GM12878 (cell line): ENCODE measurements around the gene PLAGL1. TPM values are rescaled to one million over a fixed set of nuclear protein-coding genes. Genes with fewer than 3 reads are reported as not detected.

Experiments used
- ATAC-seq: fragments of 200-7000 bp; cut with Tn5 transposase; 3 replicates; pipeline ENCODE4 v1.9.1; 2020; ENCODE audit warnings: mild to moderate bottlenecking, moderate library complexity
- BruUV-seq: library from RNA; stranded (reverse); fragments of 400-500 nt; replicated peaks from 2 replicates; lab custom pipeline; 2021; lab: Mats Ljungman, UMichigan
- CTCF ChIA-PET: fragments of 300-600 bp; sonication (Branson Sonifier 250); formaldehyde crosslinking; extraction: SDS; loops from one replicate; lab custom pipeline; 2021; ENCODE audit warnings: inconsistent platforms; lab: Yijun Ruan, JAX
- POLR2A ChIA-PET: fragments of 350-600 bp; formaldehyde crosslinking; extraction: SDS; loops from one replicate; lab custom pipeline; 2021; ENCODE audit warnings: inconsistent platforms; lab: Charles Lee
- RAD21 ChIA-PET: fragments of 300-600 bp; sonication (Branson Sonifier 250); formaldehyde crosslinking; loops from one replicate; lab custom pipeline; 2023; ENCODE audit warnings: antibody characterized with exemption; ENCODE audit not compliant: unreplicated experiment; lab: Charles Lee
- SMC1A ChIA-PET: fragments of 300-600 bp; sonication (Branson Sonifier 250); formaldehyde crosslinking; loops from one replicate; lab custom pipeline; 2023; ENCODE audit not compliant: unreplicated experiment, uncharacterized antibody; lab: Charles Lee
- DNase-seq: peaks from one replicate; pipeline ENCODE4 v3.0.0-alpha.2; 2011; ENCODE audit warnings: low read depth, low spot score
- FAIRE-seq: peaks from 3 replicates; lab custom pipeline; 2011; peaks lifted over from hg19 to GRCh38; lab: Jason Lieb, UNC
- H2AFZ ChIP-seq: 2 replicates; pipeline ENCODE4 v1.6.0; 2011; ENCODE audit warnings: low read depth, low read length, control low read depth; ENCODE audit not compliant: control insufficient read depth
- H3K27ac ChIP-seq: 2 replicates; pipeline ENCODE4 v1.5.1; 2011; ENCODE audit warnings: control low read depth; ENCODE audit not compliant: control insufficient read depth, insufficient read depth
- H3K27me3 ChIP-seq, 2 experiments: replicated peaks in 1 of 2; 2 replicates each; pipeline versions ENCODE4 v1.6.0 to v1.6.1; 2011; ENCODE audit warnings: low read length in 1 of 2; ENCODE audit not compliant: control insufficient read depth in 2 of 2, insufficient read depth in 2 of 2
- H3K36me3 ChIP-seq, 2 experiments: 2 replicates each; pipeline ENCODE4 v1.5.1; 2011; ENCODE audit warnings: low read length in 1 of 2; ENCODE audit not compliant: control insufficient read depth in 2 of 2, insufficient read depth in 2 of 2
- H3K4me1 ChIP-seq: 2 replicates; pipeline ENCODE4 v1.6.1; 2011; ENCODE audit warnings: mild to moderate bottlenecking, low read length, moderate library complexity, mixed read lengths; ENCODE audit not compliant: control insufficient read depth, insufficient read depth
- H3K4me2 ChIP-seq: 2 replicates; pipeline ENCODE4 v1.6.0; 2011; ENCODE audit warnings: control low read depth; ENCODE audit not compliant: control insufficient read depth, insufficient read depth
- H3K4me3 ChIP-seq: fragments of 200-600 bp; sonication (generic); 2 replicates; pipeline ENCODE4 v1.5.1; 2016
- H3K79me2 ChIP-seq: 2 replicates; pipeline ENCODE4 v1.6.0; 2011; ENCODE audit warnings: low read length; ENCODE audit not compliant: control insufficient read depth, insufficient read depth
- H3K9ac ChIP-seq: 2 replicates; pipeline ENCODE4 v1.8.0; 2011; ENCODE audit warnings: low read length, control low read depth, mixed read lengths; ENCODE audit not compliant: control insufficient read depth, insufficient read depth
- H3K9me3 ChIP-seq: replicated peaks from 3 replicates; pipeline ENCODE4 v1.5.1; 2011; ENCODE audit warnings: mild to moderate bottlenecking, low read length; ENCODE audit not compliant: control insufficient read depth, insufficient read depth
- H4K20me1 ChIP-seq: 2 replicates; pipeline ENCODE4 v1.6.0; 2011; ENCODE audit not compliant: control insufficient read depth, insufficient read depth
- CREB1 ChIP-seq: IDR thresholded peaks from 2 replicates; pipeline ENCODE4 v1.6.1; 2012; ENCODE audit warnings: low read depth, mild to moderate bottlenecking, inconsistent platforms
- ETV6 ChIP-seq, 2 experiments: fragments of 450-650 bp in 1 of 2; IDR thresholded peaks in 1 of 2; conservative IDR thresholded peaks in 1 of 2; 2 replicates each; pipeline ENCODE4 v1.6.1; 2014; ENCODE audit warnings: antibody characterized with exemption in 1 of 2, borderline replicate concordance in 1 of 2, low read depth in 1 of 2, mild to moderate bottlenecking in 1 of 2, moderate library complexity in 1 of 2
- HDAC2 ChIP-seq: fragments of 200-600 bp; sonication (generic); IDR thresholded peaks from 2 replicates; pipeline ENCODE4 v1.6.1; 2017
- IKZF2 ChIP-seq, 2 experiments: fragments of 450-650 bp; IDR thresholded peaks; 2 replicates each; pipeline ENCODE4 v1.6.1; 2017; ENCODE audit warnings: mild to moderate bottlenecking in 2 of 2, moderate library complexity in 2 of 2
- NBN ChIP-seq: fragments of 450-650 bp; IDR thresholded peaks from 2 replicates; pipeline ENCODE4 v1.6.1; 2016
- SMC3 ChIP-seq: IDR thresholded peaks from 2 replicates; pipeline ENCODE4 v1.6.1; 2011; ENCODE audit warnings: low read length, improper control_type of control experiment, borderline replicate concordance
- TAF1 ChIP-seq: IDR thresholded peaks from 2 replicates; pipeline ENCODE4 v1.6.1; 2011; ENCODE audit warnings: mild to moderate bottlenecking, low read depth, low read length, borderline replicate concordance
- WGBS: methylation state at CpG from one replicate; pipeline ENCODE4 v1.1.6; 2016; ENCODE audit warnings: low lambda C conversion rate; ENCODE audit not compliant: insufficient replicate concordance, insufficient coverage; ENCODE audit errors: missing lambda C conversion rate; 5-methylcytosine and 5-hydroxymethylcytosine counted together
- in situ Hi-C: fragments of 300-500 bp; cut with MboI; formaldehyde crosslinking; loops from 9 replicates; pipeline ENCODE4 v1.14.3; 2018; ENCODE audit warnings: mixed read lengths
- intact Hi-C: fragments of 100-400 bp; cut with micrococcal nuclease; formaldehyde crosslinking; loops from one replicate; pipeline ENCODE4 v1.14.2; 2022; ENCODE audit not compliant: unreplicated experiment
- polyA plus RNA-seq, 11 experiments: library from polyadenylated mRNA; depleted of rRNA in 4 of 11; unstranded in 6 of 11; stranded (reverse) in 5 of 11; fragments of >200 nt; fragmentation: Nextera tagmentation in 4 of 11; fragmentation: Illumina TruSeq in 1 of 11; extraction: Ambion mirVana in 4 of 11; extraction: Trizol in 1 of 11; gene quantifications; 1 replicate in 1 of 11; 2 replicates in 10 of 11; pipeline versions ENCODE4 v1.2.1 to v1.2.3, GENCODE V29; 2011 to 2016; ENCODE audit warnings: inconsistent platforms in 2 of 11, missing spikeins in 2 of 11, low read depth in 1 of 11
- total RNA-seq, 4 experiments: library from RNA; depleted of rRNA in 3 of 4; stranded (reverse); fragments of >200 nt in 3 of 4; fragmentation: Illumina TruSeq in 1 of 4; extraction: Trizol in 1 of 4; gene quantifications; 2 replicates each; pipeline versions ENCODE4 v1.2.1 to v1.2.3, GENCODE V29; 2013 to 2021
- TF ChIP-seq, protein P1 (sequence below): fragments of 450-650 bp; IDR thresholded peaks from 2 replicates; pipeline ENCODE4 v1.6.1; 2017; ENCODE audit warnings: mild to moderate bottlenecking, moderate library complexity
- TF ChIP-seq, protein P2 (sequence below): IDR thresholded peaks from 2 replicates; pipeline ENCODE4 v1.6.1; 2012; ENCODE audit warnings: low read length, inconsistent platforms
- TF ChIP-seq, protein P3 (sequence below): IDR thresholded peaks from 2 replicates; pipeline ENCODE4 v1.6.1; 2012; ENCODE audit warnings: improper control_type of control experiment, low read depth, low read length; ENCODE audit not compliant: insufficient replicate concordance

PLAGL1 gene
- total and polyA plus RNA-seq, 10 of the 15 experiments (the other 5 are each of a cell fraction or from before 2014, with no cell fraction given) = 2.6 to 19.1 (median 5.7) TPM

DNA sequence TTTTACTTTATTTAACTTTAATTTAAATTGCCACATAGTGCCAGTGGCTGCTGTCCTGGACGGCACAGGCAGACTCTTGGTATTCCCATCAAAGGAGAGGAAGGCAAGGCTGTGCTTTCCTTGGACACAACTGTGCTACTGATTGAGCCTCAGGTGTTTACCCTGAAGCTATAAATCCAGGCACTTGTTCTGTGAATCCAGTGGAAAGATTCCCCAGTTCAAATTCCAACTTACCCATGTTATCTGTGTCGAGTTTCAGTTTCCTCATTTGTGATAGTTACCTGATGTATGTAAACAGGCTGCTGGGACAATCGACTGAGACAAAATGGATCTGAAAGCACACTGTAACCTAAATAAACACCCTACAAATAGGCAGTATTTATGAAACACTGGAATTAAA lies 57.2 kb downstream of the PLAGL1 start (continued):
- TF ChIP-seq, protein P1, sequence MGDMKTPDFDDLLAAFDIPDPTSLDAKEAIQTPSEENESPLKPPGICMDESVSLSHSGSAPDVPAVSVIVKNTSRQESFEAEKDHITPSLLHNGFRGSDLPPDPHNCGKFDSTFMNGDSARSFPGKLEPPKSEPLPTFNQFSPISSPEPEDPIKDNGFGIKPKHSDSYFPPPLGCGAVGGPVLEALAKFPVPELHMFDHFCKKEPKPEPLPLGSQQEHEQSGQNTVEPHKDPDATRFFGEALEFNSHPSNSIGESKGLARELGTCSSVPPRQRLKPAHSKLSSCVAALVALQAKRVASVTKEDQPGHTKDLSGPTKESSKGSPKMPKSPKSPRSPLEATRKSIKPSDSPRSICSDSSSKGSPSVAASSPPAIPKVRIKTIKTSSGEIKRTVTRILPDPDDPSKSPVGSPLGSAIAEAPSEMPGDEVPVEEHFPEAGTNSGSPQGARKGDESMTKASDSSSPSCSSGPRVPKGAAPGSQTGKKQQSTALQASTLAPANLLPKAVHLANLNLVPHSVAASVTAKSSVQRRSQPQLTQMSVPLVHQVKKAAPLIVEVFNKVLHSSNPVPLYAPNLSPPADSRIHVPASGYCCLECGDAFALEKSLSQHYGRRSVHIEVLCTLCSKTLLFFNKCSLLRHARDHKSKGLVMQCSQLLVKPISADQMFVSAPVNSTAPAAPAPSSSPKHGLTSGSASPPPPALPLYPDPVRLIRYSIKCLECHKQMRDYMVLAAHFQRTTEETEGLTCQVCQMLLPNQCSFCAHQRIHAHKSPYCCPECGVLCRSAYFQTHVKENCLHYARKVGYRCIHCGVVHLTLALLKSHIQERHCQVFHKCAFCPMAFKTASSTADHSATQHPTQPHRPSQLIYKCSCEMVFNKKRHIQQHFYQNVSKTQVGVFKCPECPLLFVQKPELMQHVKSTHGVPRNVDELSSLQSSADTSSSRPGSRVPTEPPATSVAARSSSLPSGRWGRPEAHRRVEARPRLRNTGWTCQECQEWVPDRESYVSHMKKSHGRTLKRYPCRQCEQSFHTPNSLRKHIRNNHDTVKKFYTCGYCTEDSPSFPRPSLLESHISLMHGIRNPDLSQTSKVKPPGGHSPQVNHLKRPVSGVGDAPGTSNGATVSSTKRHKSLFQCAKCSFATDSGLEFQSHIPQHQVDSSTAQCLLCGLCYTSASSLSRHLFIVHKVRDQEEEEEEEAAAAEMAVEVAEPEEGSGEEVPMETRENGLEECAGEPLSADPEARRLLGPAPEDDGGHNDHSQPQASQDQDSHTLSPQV = no peak
- TF ChIP-seq ETV6 (conservative IDR thresholded peaks at IDR 0.05 in 1 of 2, IDR thresholded peaks at IDR 0.05 in 1 of 2; ENCODE audit: borderline replicate concordance in 1 of 2, low read depth in 1 of 2) = no peak
- TF ChIP-seq, protein P2, sequence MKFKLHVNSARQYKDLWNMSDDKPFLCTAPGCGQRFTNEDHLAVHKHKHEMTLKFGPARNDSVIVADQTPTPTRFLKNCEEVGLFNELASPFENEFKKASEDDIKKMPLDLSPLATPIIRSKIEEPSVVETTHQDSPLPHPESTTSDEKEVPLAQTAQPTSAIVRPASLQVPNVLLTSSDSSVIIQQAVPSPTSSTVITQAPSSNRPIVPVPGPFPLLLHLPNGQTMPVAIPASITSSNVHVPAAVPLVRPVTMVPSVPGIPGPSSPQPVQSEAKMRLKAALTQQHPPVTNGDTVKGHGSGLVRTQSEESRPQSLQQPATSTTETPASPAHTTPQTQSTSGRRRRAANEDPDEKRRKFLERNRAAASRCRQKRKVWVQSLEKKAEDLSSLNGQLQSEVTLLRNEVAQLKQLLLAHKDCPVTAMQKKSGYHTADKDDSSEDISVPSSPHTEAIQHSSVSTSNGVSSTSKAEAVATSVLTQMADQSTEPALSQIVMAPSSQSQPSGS = no peak
- TF ChIP-seq CREB1 = no peak

DNA sequence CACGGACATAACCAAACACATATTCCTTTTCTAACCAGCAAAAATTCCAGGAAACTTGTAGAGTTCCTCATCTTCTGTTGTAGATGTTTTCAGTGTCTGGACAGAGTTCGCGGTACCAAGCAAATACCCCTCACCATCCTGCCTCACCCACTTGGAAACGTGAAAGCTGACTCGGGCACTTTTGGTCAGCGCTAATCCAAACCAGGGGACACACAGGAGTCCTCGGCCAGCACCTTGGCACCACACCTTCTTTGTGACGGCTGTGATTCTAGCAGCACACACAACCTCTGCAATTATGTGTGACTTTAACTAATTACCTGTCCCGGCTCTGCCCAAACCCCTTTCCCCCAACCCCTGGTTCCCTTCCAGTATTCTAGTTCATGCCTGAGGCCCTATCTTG lies 58.1 kb downstream of the PLAGL1 start:
- Histone ChIP-seq H3K9ac (no peak overlapping the region), H3K9me3 (no peaks in the 10 kb centered on the region), H3K36me3 (no peaks in the 10 kb centered on the region; a peak in 1 of 4 replicates), H3K4me2 (no peak overlapping the region), H3K27ac (no peak overlapping the region), H3K27me3 (no peaks in the 10 kb centered on the region), H3K4me1 (no peaks in the 10 kb centered on the region), H2AFZ (no peak overlapping the region), H3K4me3 (no peak overlapping the region), H3K79me2 (no peaks in the 10 kb centered on the region), H4K20me1 (no peaks in the 10 kb centered on the region)
- WGBS = 83% methylated on average over 9 of the region's 9 CpGs
- in situ Hi-C loops (loop anchor here (10.0 kb wide), 1 partner anchor 275 kb away; no protein-coding TSS in a partner anchor), intact Hi-C loops (no loop called here)
- FAIRE-seq = no peak
- POLR2A ChIA-PET = no interaction called here
- ATAC-seq = no peak
- CTCF ChIA-PET = interaction anchor here (1.8 to 4.6 kb wide), 2 partner anchors 8 to 11 kb away, joined by 10 to 35 read pairs; no protein-coding TSS in a partner anchor
- SMC1A ChIA-PET = interaction anchor here (1.1 kb wide), 1 partner anchor 138 kb away, joined by 3 read pairs; no protein-coding TSS in a partner anchor
- no TSS peak for BruUV-seq
- no peak for DNase-seq
- RAD21 ChIA-PET = interaction anchor here (2.0 kb wide), 1 partner anchor 10 kb away, joined by 5 read pairs; no protein-coding TSS in a partner anchor
- no peak for TF ChIP-seq NBN
- TF ChIP-seq TAF1 = no peak
- no peak for TF ChIP-seq HDAC2
- no peak for TF ChIP-seq IKZF2 (IDR thresholded peaks at IDR 0.05)
- no peak for TF ChIP-seq SMC3
- TF ChIP-seq, protein P3, sequence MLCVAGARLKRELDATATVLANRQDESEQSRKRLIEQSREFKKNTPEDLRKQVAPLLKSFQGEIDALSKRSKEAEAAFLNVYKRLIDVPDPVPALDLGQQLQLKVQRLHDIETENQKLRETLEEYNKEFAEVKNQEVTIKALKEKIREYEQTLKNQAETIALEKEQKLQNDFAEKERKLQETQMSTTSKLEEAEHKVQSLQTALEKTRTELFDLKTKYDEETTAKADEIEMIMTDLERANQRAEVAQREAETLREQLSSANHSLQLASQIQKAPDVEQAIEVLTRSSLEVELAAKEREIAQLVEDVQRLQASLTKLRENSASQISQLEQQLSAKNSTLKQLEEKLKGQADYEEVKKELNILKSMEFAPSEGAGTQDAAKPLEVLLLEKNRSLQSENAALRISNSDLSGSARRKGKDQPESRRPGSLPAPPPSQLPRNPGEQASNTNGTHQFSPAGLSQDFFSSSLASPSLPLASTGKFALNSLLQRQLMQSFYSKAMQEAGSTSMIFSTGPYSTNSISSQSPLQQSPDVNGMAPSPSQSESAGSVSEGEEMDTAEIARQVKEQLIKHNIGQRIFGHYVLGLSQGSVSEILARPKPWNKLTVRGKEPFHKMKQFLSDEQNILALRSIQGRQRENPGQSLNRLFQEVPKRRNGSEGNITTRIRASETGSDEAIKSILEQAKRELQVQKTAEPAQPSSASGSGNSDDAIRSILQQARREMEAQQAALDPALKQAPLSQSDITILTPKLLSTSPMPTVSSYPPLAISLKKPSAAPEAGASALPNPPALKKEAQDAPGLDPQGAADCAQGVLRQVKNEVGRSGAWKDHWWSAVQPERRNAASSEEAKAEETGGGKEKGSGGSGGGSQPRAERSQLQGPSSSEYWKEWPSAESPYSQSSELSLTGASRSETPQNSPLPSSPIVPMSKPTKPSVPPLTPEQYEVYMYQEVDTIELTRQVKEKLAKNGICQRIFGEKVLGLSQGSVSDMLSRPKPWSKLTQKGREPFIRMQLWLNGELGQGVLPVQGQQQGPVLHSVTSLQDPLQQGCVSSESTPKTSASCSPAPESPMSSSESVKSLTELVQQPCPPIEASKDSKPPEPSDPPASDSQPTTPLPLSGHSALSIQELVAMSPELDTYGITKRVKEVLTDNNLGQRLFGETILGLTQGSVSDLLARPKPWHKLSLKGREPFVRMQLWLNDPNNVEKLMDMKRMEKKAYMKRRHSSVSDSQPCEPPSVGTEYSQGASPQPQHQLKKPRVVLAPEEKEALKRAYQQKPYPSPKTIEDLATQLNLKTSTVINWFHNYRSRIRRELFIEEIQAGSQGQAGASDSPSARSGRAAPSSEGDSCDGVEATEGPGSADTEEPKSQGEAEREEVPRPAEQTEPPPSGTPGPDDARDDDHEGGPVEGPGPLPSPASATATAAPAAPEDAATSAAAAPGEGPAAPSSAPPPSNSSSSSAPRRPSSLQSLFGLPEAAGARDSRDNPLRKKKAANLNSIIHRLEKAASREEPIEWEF = no peak
